Omental fat pad (tissue), 4 donors: ENCODE results near the gene PDK4. TPM values are rescaled to one million over a fixed set of nuclear protein-coding genes. Genes with fewer than 3 reads are reported as not detected.
"Not testable (repeated sequence)": the region's sequence is repeated elsewhere in the genome, so short reads cannot be mapped to it uniquely, and the experiment has no call there.

Experiments used
- ATAC-seq: fragments of 150-250 bp; one replicate; pipeline ENCODE4 v1.9.1; 2016; ENCODE audit warnings: mild to moderate bottlenecking, moderate library complexity; ENCODE audit not compliant: low FRiP score
- DNase-seq: peaks from one replicate; pipeline ENCODE4 v3.0.0-alpha.2; 2019; ENCODE audit warnings: low spot score
- total RNA-seq, 4 donors: library from RNA; depleted of rRNA; stranded (reverse); fragments of >200 nt; gene quantifications; one replicate each; pipeline ENCODE4 v1.1.0, GENCODE V29; 2016
- TF ChIP-seq, protein P1 (sequence below), 3 donors: fragments of 450-650 bp; IDR thresholded peaks; one replicate each; pipeline ENCODE4 v1.5.1; 2016 to 2017; ENCODE audit warnings: antibody characterized with exemption in 3 of 3, mild to moderate bottlenecking in 3 of 3, moderate library complexity in 2 of 3

The PDK4 gene
- total RNA-seq, 4 donors from 2014 or later = 511 to 996 (median 618) TPM

DNA sequence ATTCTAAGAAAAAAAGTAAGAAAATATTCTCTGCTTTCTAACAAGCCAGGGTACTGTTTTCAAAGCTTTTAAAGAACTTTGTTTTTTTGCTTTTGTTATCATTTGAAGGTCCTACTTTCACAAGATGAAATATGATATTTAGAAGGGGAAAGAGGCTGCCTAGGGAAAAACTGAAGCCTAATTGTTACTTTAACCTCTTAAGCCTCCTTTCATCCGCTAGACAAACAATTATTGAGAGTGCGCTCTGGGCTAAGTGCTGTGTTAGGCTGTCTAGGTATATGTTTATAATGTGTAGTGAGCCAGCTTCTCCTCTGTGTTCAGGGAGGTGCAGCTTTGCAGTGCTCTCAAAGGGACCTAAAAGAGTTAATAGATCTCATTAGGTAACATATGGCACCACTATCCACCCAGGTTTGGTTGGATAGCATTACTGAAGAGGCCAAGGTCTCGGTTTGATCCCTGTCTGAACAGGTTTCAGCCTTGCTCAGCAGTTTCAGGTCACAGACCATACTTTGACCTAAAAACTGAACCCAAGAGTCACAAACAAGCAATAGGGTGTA, 17.9 kb downstream of the PDK4 start:
- ATAC-seq (no peak), DNase-seq (no peak)
- TF ChIP-seq, protein P1, sequence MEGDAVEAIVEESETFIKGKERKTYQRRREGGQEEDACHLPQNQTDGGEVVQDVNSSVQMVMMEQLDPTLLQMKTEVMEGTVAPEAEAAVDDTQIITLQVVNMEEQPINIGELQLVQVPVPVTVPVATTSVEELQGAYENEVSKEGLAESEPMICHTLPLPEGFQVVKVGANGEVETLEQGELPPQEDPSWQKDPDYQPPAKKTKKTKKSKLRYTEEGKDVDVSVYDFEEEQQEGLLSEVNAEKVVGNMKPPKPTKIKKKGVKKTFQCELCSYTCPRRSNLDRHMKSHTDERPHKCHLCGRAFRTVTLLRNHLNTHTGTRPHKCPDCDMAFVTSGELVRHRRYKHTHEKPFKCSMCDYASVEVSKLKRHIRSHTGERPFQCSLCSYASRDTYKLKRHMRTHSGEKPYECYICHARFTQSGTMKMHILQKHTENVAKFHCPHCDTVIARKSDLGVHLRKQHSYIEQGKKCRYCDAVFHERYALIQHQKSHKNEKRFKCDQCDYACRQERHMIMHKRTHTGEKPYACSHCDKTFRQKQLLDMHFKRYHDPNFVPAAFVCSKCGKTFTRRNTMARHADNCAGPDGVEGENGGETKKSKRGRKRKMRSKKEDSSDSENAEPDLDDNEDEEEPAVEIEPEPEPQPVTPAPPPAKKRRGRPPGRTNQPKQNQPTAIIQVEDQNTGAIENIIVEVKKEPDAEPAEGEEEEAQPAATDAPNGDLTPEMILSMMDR (IDR thresholded peaks at IDR 0.05) = no peak

DNA sequence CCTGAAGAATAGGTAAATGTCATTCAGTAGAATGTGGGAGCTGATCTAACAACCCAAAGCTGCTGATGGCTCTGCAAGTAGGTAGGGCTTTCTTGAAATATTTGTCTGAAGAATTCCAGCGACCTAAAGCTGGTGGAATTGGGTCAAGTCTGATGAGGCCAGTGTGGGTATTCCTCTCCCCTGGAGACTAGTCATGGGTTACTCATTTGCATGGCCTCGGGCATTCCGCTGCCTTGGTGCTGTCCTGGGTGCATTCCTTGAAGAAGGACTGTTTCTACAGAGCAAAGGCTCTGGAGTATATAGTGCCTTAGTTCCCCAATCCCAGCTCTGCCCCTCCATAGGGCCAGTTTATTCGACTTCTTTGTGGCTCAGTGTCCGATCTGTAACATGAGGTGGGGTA, 19.2 kb downstream of the PDK4 start:
- DNase-seq (no peak), ATAC-seq (no peak)
- TF ChIP-seq, protein P1 (IDR thresholded peaks at IDR 0.05) = no peak

DNA sequence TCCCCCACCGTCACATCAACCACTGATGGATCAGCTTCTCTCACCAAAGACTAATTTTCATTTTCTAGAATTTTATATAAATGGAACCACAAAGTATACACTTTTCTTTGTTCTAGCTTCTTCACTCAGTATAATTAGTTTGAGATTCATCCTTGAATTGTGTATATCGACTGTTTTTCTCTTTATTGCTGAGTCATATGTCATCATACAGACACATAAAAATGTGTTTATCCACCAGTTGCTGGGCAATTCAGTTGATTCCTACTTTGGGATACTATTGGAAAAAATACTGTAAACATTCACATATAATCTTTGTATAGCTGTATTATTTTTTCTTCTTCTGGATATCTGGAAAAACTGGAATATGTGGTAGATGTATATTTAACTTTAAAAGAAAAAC, 26.6 kb downstream of the PDK4 start:
- no peak for ATAC-seq
- TF ChIP-seq, protein P1 (IDR thresholded peaks at IDR 0.05) = no peak

DNA sequence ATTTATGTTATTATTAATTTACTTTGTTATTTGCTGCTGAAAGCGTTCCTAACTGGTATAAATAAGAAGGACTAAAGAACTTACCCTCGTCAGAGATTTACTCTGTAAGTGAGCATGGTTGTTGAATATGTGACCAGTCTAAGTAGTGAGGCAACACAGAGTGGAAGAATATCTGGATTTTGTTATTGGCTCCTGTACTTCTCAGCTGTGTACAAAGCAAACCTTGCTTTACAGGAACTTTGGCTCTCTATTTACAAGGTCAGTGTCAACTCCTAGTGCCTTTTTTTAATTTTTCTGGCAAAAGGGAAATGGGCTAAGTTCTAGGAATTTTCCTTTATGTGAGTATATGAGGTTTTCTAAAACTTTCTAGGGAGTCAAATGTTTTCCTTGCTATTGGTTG, 35.6 kb downstream of the PDK4 start:
- TF ChIP-seq, protein P1 (IDR thresholded peaks at IDR 0.05) = no peak
- DNase-seq (no peak), ATAC-seq (no peak)

More for the DNA sequence above, 26.6 kb downstream of the PDK4 start:
- no peak for DNase-seq

DNA sequence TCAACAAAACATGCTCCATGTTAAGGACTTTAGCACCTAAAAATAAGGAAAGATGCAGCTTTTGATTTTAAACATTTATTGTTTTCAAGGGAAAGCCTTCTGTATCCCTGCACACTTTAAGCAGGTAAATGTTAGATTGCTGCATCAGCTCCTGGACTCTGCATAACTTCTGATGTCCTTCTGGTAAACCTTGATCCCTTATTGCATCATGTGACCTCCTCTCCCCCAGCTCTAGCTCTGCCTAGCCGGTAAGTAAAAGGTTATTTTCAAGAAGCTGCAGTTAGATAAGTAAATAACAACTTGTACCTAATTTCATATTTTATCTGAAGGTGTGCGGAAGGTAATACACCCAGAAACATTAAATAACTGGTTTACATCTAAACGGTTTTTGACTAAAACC, 37.5 kb downstream of the PDK4 start:
- ATAC-seq (no peak), DNase-seq (no peak)
- TF ChIP-seq, protein P1 (IDR thresholded peaks at IDR 0.05) = no peak

DNA sequence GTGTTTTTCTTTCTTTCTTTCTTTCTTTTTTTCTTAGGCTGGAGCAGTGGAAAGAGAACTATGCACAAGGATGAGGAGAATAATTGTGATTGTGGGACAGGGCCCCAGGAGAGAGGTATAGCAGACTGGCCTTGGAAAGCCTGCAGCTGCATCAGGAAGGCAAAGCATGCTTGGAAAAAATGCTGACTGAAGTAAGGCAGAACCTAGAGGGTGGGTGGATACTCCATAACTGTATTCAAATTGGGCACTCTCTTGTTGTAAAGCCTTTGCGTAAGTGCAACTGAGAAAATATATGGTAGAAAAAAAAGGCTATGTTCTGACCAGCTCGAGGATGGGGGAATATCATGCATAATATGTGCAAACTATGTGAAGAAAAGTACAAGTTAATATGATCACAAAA, 39.5 kb downstream of the PDK4 start:
- TF ChIP-seq, protein P1 (IDR thresholded peaks at IDR 0.05) = no peak
- DNase-seq = no peak
- no peak for ATAC-seq

DNA sequence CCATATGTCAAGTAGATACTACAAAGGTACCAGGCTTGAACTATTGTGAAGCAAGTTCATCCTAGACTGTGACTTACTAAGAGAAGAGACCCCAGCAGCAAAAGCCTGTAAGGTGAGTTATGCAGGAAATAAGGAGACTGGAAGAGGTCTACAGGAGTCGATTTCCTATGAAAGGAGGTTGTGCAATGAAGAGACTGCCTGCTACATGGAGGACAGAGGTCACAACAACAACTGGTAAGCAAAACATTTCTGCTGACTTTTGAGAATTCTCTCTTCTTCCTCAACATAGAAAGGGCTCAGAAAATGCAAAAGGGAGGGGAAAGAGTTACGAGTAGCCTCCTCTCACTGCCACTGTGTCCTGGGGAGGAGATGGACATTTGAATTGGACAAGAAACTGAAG, 42.4 kb downstream of the PDK4 start:
- DNase-seq (no peak), ATAC-seq (no peak)
- TF ChIP-seq, protein P1 (IDR thresholded peaks at IDR 0.05) = no peak

DNA sequence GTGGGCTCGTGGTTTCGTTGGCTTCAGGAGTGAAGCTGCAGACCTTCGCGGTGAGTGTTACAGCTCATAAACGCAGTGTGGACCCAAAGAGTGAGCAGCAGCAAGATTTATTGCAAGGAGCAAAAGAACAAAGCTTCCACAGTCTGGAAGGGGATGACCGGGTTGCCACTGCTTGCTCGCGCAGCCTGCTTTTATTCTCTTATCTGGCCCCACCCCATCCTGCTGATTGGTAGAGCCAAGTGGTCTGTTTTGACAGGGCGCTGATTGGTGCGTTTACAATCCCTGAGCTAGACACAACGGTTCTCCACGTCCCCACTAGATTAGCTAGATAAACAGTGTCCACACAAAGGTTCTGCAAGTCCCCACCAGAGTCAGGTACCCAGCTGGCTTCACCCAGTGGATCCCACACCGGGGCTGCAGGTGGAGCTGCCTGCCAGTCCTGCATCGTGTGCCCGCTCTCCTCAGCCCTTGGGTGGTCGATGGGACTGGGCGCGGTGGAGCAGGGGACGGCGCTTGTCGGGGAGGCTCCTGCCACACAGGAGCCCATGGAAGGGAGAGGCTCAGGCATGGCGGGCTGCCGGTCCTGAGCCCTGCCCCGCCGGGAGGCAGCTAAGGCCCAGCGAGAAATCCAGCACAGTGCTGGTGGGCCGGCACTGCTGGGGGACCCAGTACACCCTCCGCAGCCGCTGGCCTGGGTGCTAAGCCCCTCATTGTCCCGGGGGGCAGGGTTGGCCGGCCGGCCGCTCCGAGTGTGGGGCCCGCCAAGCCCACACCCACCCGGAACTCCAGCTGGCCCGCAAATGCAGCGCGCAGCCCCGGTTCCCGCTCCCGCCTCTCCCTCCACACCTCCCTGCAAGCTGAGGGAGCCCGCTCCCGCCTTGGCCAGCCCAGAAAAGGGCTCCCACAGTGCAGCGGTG, 44.0 kb downstream of the PDK4 start:
- not testable (repeated sequence) for ATAC-seq, DNase-seq
